ENCODE measurements around the gene HOXB13. TPM values are rescaled to one million over a fixed set of nuclear protein-coding genes. Genes with fewer than 3 reads are reported as not detected.

Gene HOXB13
- total and polyA plus RNA-seq, 2 of the 13 experiments (the other 11 are each of a cell fraction or from before 2014, with no cell fraction given): not detected

- TF ChIP-seq THAP11 (CRISPR knock-in tag; IDR thresholded peaks at IDR 0.05) (peak; percentile 44; the same call in 1 of the 2 replicates), GABPA (IDR thresholded peaks at IDR 0.05; ENCODE audit: low read depth, low read length) (no peak), GABPA (CRISPR knock-in tag; IDR thresholded peaks at IDR 0.05; ENCODE audit: low read depth) (no peak), ATF6 (CRISPR knock-in tag; conservative IDR thresholded peaks at IDR 0.05) (no peak), SMARCC2 (IDR thresholded peaks at IDR 0.05) (no peak), ZSCAN22 (CRISPR knock-in tag; IDR thresholded peaks at IDR 0.05) (no peak), ZNF879 (CRISPR knock-in tag; IDR thresholded peaks at IDR 0.05) (no peak), ZNF33A (CRISPR knock-in tag; IDR thresholded peaks at IDR 0.05; ENCODE audit: borderline replicate concordance) (no peak), ZFP36L2 (CRISPR knock-in tag; IDR thresholded peaks at IDR 0.05) (no peak), ZNF614 (CRISPR knock-in tag; IDR thresholded peaks at IDR 0.05; ENCODE audit: borderline replicate concordance) (no peak), ZNF564 (CRISPR knock-in tag; IDR thresholded peaks at IDR 0.05) (no peak), ZNF782 (CRISPR knock-in tag; IDR thresholded peaks at IDR 0.05; ENCODE audit: borderline replicate concordance) (no peak), ZNF274 (CRISPR knock-in tag; IDR thresholded peaks at IDR 0.05) (no peak), KMT2A (CRISPR knock-in tag; IDR thresholded peaks at IDR 0.05) (no peak), TCF7L2 (IDR thresholded peaks at IDR 0.05; ENCODE audit: low read depth, low read length) (no peak), STAG1 (CRISPR knock-in tag; IDR thresholded peaks at IDR 0.05) (peak; percentile 93), TARDBP (CRISPR knock-in tag; IDR thresholded peaks at IDR 0.05) (no peak), SNAI1 (CRISPR knock-in tag; IDR thresholded peaks at IDR 0.05; ENCODE audit: borderline replicate concordance) (no peak), ZNF432 (CRISPR knock-in tag; IDR thresholded peaks at IDR 0.05; ENCODE audit: borderline replicate concordance) (no peak), SYNCRIP (IDR thresholded peaks at IDR 0.05; ENCODE audit: insufficient read depth, low read depth, low read length) (no peak), IKZF4 (CRISPR knock-in tag; IDR thresholded peaks at IDR 0.05; ENCODE audit: borderline replicate concordance, low read depth, not compliant biosample characterization) (no peak), PLRG1 (conservative IDR thresholded peaks at IDR 0.05) (no peak), TP53 (CRISPR knock-in tag; conservative IDR thresholded peaks at IDR 0.05) (no peak), HNRNPH1 (optimal IDR thresholded peaks at IDR 0.05; ENCODE audit: low read depth, low read length) (no peak), ZNF326 (CRISPR knock-in tag; IDR thresholded peaks at IDR 0.05; ENCODE audit: borderline replicate concordance) (no peak)
- TF ChIP-seq, protein P1, sequence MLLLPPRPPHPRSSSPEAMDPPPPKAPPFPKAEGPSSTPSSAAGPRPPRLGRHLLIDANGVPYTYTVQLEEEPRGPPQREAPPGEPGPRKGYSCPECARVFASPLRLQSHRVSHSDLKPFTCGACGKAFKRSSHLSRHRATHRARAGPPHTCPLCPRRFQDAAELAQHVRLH (CRISPR knock-in tag; IDR thresholded peaks at IDR 0.05; ENCODE audit: borderline replicate concordance, low read depth): peak; percentile 69; the same call in 1 of the 2 replicates
- TF ChIP-seq, protein P2, sequence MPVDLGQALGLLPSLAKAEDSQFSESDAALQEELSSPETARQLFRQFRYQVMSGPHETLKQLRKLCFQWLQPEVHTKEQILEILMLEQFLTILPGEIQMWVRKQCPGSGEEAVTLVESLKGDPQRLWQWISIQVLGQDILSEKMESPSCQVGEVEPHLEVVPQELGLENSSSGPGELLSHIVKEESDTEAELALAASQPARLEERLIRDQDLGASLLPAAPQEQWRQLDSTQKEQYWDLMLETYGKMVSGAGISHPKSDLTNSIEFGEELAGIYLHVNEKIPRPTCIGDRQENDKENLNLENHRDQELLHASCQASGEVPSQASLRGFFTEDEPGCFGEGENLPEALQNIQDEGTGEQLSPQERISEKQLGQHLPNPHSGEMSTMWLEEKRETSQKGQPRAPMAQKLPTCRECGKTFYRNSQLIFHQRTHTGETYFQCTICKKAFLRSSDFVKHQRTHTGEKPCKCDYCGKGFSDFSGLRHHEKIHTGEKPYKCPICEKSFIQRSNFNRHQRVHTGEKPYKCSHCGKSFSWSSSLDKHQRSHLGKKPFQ (CRISPR knock-in tag; IDR thresholded peaks at IDR 0.05; ENCODE audit: insufficient replicate concordance): no peak
These were observed 50.2 kb downstream of the HOXB13 start (continued) for GRCh38 chr17:48678141-48678971.

Measured in HepG2 (cell line).